HG03039 (cell line): ENCODE data around the gene MED26.
"Not testable (repeated sequence)": the region's sequence is repeated elsewhere in the genome, so short reads cannot be mapped to it uniquely, and the experiment has no call there.

Experiments
- ATAC-seq: cut with Tn5 transposase; IDR thresholded peaks from one replicate; pipeline ENCODE4 v1.9.1; 2021; ENCODE audit warnings: mild to moderate bottlenecking, moderate library complexity; ENCODE audit not compliant: unreplicated experiment

The MED26 gene

GRCh38 chr19:16575861-16576689, 51.9 kb downstream of the MED26 start:
- no peak for ATAC-seq

- ATAC-seq, result no peak
Measured at GRCh38 chr19:16575282-16575681, 52.7 kb downstream of the MED26 start.

GRCh38 chr19:16573925-16574324, 54.1 kb downstream of the MED26 start:
- ATAC-seq, result no peak

- no peak for ATAC-seq
Measured at GRCh38 chr19:16573296-16573695, 54.7 kb downstream of the MED26 start.

GRCh38 chr19:16572332-16573211, 55.4 kb downstream of the MED26 start, which contains the start of gene SLC35E1:
TSS of gene SLC35E1 (minus strand) at chr19:16572415. CDS start at chr19:16572364, 51 bp downstream.
- peak; percentile 80 for ATAC-seq

GRCh38 chr19:16571822-16572331, 56.1 kb downstream of the MED26 start:
- peak; percentile 28 for ATAC-seq

- ATAC-seq, result no peak
Measured at GRCh38 chr19:16571283-16571682, 56.7 kb downstream of the MED26 start.

GRCh38 chr19:16569609-16570320, 58.2 kb downstream of the MED26 start:
- ATAC-seq, result no peak

- ATAC-seq, result no peak
Measured at GRCh38 chr19:16566702-16567101, 61.3 kb downstream of the MED26 start.

- ATAC-seq, result no peak
Measured at GRCh38 chr19:16566161-16566560, 61.8 kb downstream of the MED26 start.

GRCh38 chr19:16564842-16565241, 63.2 kb downstream of the MED26 start:
- ATAC-seq, result no peak

GRCh38 chr19:16562608-16563025, 65.4 kb downstream of the MED26 start:
- no peak for ATAC-seq

GRCh38 chr19:16561382-16561781, 66.6 kb downstream of the MED26 start:
- ATAC-seq, result no peak

GRCh38 chr19:16559780-16560276, 68.2 kb downstream of the MED26 start:
- no peak for ATAC-seq

GRCh38 chr19:16554776-16555175, 73.2 kb downstream of the MED26 start:
- no peak for ATAC-seq

- not testable (repeated sequence) for ATAC-seq
Measured at GRCh38 chr19:16551902-16552301, 76.1 kb downstream of the MED26 start.

GRCh38 chr19:16548956-16549355, 79.0 kb downstream of the MED26 start:
- ATAC-seq, result no peak

GRCh38 chr19:16544473-16545231, 83.4 kb downstream of the MED26 start:
- ATAC-seq, result no peak

- ATAC-seq, result not testable (repeated sequence)
Measured at GRCh38 chr19:16543734-16544133, 84.3 kb downstream of the MED26 start.

GRCh38 chr19:16542910-16543472, 85.0 kb downstream of the MED26 start:
- no peak for ATAC-seq
